SK-N-SH (cell line): Measurements from ENCODE around the gene PRLR. TPM values are rescaled to one million over a fixed set of nuclear protein-coding genes. Genes with fewer than 3 reads are reported as not detected.

ENCODE experiments used
- CTCF ChIA-PET: fragments of 300-600, 350-600 bp; formaldehyde crosslinking; extraction: SDS; loops from one replicate; lab custom pipeline; 2021; lab: Yijun Ruan, JAX
- POLR2A ChIA-PET: fragments of 350-600 bp; sonication (Branson Sonifier 250); formaldehyde crosslinking; extraction: SDS; loops from one replicate; lab custom pipeline; 2020; ENCODE audit warnings: antibody characterized with exemption, inconsistent platforms; lab: Yijun Ruan, JAX
- DNase-seq: peaks from one replicate; pipeline ENCODE4 v3.0.0; 2012
- H2AFZ ChIP-seq: fragments of 200-600 bp; sonication (generic); 2 replicates; pipeline ENCODE4 v1.8.1; 2016; ENCODE audit warnings: antibody characterized with exemption, mild to moderate bottlenecking, low read depth
- H3F3A ChIP-seq: fragments of 200-600 bp; sonication (generic); replicated peaks from 2 replicates; pipeline ENCODE3; 2016; ENCODE audit warnings: antibody characterized with exemption, mild to moderate bottlenecking; ENCODE audit not compliant: insufficient read depth
- H3K27ac ChIP-seq, 2 experiments: fragments of 200-500 bp in 1 of 2; fragments of 200-600 bp in 1 of 2; sonication (Bioruptor generic) in 1 of 2; sonication (generic), shearing (Covaris generic) in 1 of 2; 2 replicates each; pipeline versions ENCODE4 v1.5.1 to v1.6.1; 2014 to 2016; ENCODE audit warnings: low read depth in 2 of 2, inconsistent platforms in 1 of 2, low read length in 1 of 2, mild to moderate bottlenecking in 1 of 2, mixed read lengths in 1 of 2
- H3K27me3 ChIP-seq: fragments of 200-600 bp; sonication (generic), shearing (Covaris generic); 2 replicates; pipeline ENCODE4 v1.6.1; 2016; ENCODE audit warnings: mixed run types; ENCODE audit not compliant: insufficient read depth
- H3K36me3 ChIP-seq, 2 experiments: fragments of 200-500 bp in 1 of 2; fragments of 200-600 bp in 1 of 2; sonication (Bioruptor generic) in 1 of 2; sonication (generic) in 1 of 2; replicated peaks in 1 of 2; 2 replicates each; pipeline versions ENCODE3 to v1.5.1; 2014 to 2016; ENCODE audit warnings: low read length in 1 of 2, mild to moderate bottlenecking in 1 of 2; ENCODE audit not compliant: insufficient read depth in 2 of 2, control insufficient read depth in 1 of 2
- H3K4me1 ChIP-seq, 2 experiments: fragments of 200-500 bp in 1 of 2; fragments of 200-600 bp in 1 of 2; sonication (Bioruptor generic) in 1 of 2; sonication (generic), shearing (Covaris generic) in 1 of 2; 2 replicates each; pipeline versions ENCODE4 v1.5.1 to v1.6.1; 2014 to 2016; ENCODE audit warnings: low read depth in 1 of 2, low read length in 1 of 2, mixed run types in 1 of 2; ENCODE audit not compliant: insufficient read depth in 2 of 2, control insufficient read depth in 1 of 2
- H3K4me2 ChIP-seq: fragments of 200-600 bp; sonication (generic), shearing (Covaris generic); 2 replicates; pipeline ENCODE4 v1.6.1; 2017; ENCODE audit warnings: mixed run types
- H3K4me3 ChIP-seq, 2 experiments: fragments of 200-500 bp in 1 of 2; fragments of 200-600 bp in 1 of 2; sonication (Bioruptor generic) in 1 of 2; sonication (generic), shearing (Covaris generic) in 1 of 2; 2 replicates each; pipeline versions ENCODE4 v1.5.1 to v1.8.1; 2014 to 2016; ENCODE audit warnings: low read depth in 2 of 2, inconsistent platforms in 1 of 2, low read length in 1 of 2, mild to moderate bottlenecking in 1 of 2, mixed read lengths in 1 of 2, moderate library complexity in 1 of 2
- H3K79me2 ChIP-seq: fragments of 200-600 bp; sonication (generic); 2 replicates; pipeline ENCODE4 v1.8.1; 2017; ENCODE audit warnings: mild to moderate bottlenecking; ENCODE audit not compliant: insufficient read depth
- H3K9ac ChIP-seq: fragments of 200-600 bp; sonication (generic); 2 replicates; pipeline ENCODE4 v1.6.1; 2017; ENCODE audit warnings: mixed run types
- H3K9me2 ChIP-seq: fragments of 200-600 bp; sonication (generic); 2 replicates; pipeline ENCODE4 v1.6.1; 2017; ENCODE audit warnings: mixed run types
- H3K9me3 ChIP-seq: fragments of 200-600 bp; sonication (generic); 2 replicates; pipeline ENCODE4 v1.6.1; 2017; ENCODE audit warnings: mixed run types, mild to moderate bottlenecking, moderate library complexity
- H4K20me1 ChIP-seq: fragments of 200-600 bp; sonication (generic); 2 replicates; pipeline ENCODE4 v1.6.1; 2017; ENCODE audit warnings: mild to moderate bottlenecking, mixed run types; ENCODE audit not compliant: insufficient read depth
- FOSL2 ChIP-seq: IDR thresholded peaks from 2 replicates; pipeline ENCODE4 v1.4.0; 2012; ENCODE audit warnings: low read depth, mild to moderate bottlenecking, moderate library complexity, borderline replicate concordance
- GABPA ChIP-seq: IDR thresholded peaks from 2 replicates; pipeline ENCODE4 v1.4.0; 2012; ENCODE audit warnings: low read depth, mild to moderate bottlenecking
- GATA2 ChIP-seq: sonication (generic); formaldehyde crosslinking; IDR thresholded peaks from 2 replicates; pipeline ENCODE4 v1.5.0; 2020; ENCODE audit warnings: mild to moderate bottlenecking, missing genetic modification reagents
- NFIC ChIP-seq: IDR thresholded peaks from 2 replicates; pipeline ENCODE4 v1.4.0; 2012; ENCODE audit warnings: borderline replicate concordance
- NRF1 ChIP-seq: IDR thresholded peaks from 2 replicates; pipeline ENCODE4 v1.6.1; 2012; ENCODE audit warnings: low read depth, mild to moderate bottlenecking, low read length
- POLR2AphosphoS5 ChIP-seq: IDR thresholded peaks from 2 replicates; pipeline ENCODE4 v1.6.1; 2012; ENCODE audit warnings: low read depth, low read length
- WGBS: methylation state at CpG from one replicate; pipeline ENCODE4 v1.1.6; 2017; ENCODE audit warnings: low lambda C conversion rate; 5-methylcytosine and 5-hydroxymethylcytosine counted together
- polyA plus RNA-seq, 3 experiments: library from polyadenylated mRNA; depleted of rRNA; stranded (reverse); fragments of >200 nt; gene quantifications; 2 replicates each; pipeline ENCODE4 v1.2.3, GENCODE V29; 2012
- TF ChIP-seq, protein P1 (sequence below): fragments of 150-350 bp; IDR thresholded peaks from 2 replicates; pipeline ENCODE4 v1.6.1; 2017; ENCODE audit warnings: antibody characterized with exemption, low read length, low read depth, borderline replicate concordance
- TF ChIP-seq, protein P2 (sequence below): IDR thresholded peaks from 2 replicates; pipeline ENCODE4 v1.6.1; 2012; ENCODE audit warnings: mild to moderate bottlenecking, low read depth, low read length, moderate library complexity
- TF ChIP-seq, protein P3 (sequence below): fragments of 150-350 bp; IDR thresholded peaks from 2 replicates; pipeline ENCODE4 v1.6.1; 2016; ENCODE audit warnings: mild to moderate bottlenecking, low read depth, low read length
- TF ChIP-seq, protein P4 (sequence below): IDR thresholded peaks from 2 replicates; pipeline ENCODE4 v1.4.0; 2012; ENCODE audit warnings: low read depth, borderline replicate concordance
- TF ChIP-seq, protein P5 (sequence below): fragments of 200-600 bp; sonication (generic); IDR thresholded peaks from 2 replicates; pipeline ENCODE4 v1.6.1; 2017; ENCODE audit warnings: antibody characterized with exemption, mild to moderate bottlenecking, moderate library complexity
- TF ChIP-seq, protein P6 (sequence below): IDR thresholded peaks from 2 replicates; pipeline ENCODE4 v1.4.0; 2012; ENCODE audit warnings: low read depth, borderline replicate concordance

PRLR gene
- polyA plus RNA-seq, 1 of the 3 experiments (the other 2 are of a cell fraction): 0.13 TPM

DNA sequence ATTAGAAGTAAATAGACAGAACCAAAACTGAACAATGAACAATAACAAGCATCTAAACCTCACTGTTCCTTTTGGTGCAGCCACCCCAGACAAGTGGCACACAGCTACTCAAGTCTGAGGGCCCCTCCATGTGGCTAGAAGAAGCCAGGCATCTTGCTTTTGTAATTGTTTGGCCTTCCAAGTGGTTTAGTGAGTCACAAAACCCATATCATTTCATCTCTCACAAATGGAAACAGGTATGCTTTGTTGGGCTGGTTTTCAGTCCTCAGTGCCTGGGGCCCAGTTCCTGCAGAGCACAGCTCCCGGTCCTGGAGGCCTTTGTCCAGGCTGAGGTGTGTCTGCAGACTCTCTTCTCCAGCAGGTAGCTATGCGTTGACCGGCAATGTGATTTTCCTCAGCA lies 16.7 kb downstream of the PRLR start:
- no peaks in the 10 kb centered on the region for H4K20me1 ChIP-seq
- H3K4me3 ChIP-seq: no peak overlapping the region
- H3K27ac ChIP-seq: no peak overlapping the region
- H3K4me1 ChIP-seq: no peaks in the 10 kb centered on the region; a peak in 1 of 4 replicates
- H3K27me3 ChIP-seq: no peaks in the 10 kb centered on the region
- no peaks in the 10 kb centered on the region for H3K36me3 ChIP-seq
- no peak overlapping the region for H2AFZ ChIP-seq
- no peaks in the 10 kb centered on the region for H3K9me2 ChIP-seq
- H3K4me2 ChIP-seq: no peak overlapping the region
- no peak overlapping the region for H3K9ac ChIP-seq
- no peaks in the 10 kb centered on the region for H3K79me2 ChIP-seq
- ChIA-PET CTCF (interaction anchor here (1.0 to 1.9 kb wide), 2 partner anchors 11 to 223 kb away, joined by 3 to 6 read pairs; no protein-coding TSS in a partner anchor), POLR2A (no interaction called here)
- no peak for DNase-seq
- no peaks in the 10 kb centered on the region for H3K9me3 ChIP-seq
- 28% methylated on average over 3 of the region's 3 CpGs for WGBS
- H3F3A ChIP-seq: no peaks in the 10 kb centered on the region
- TF ChIP-seq, protein P1, sequence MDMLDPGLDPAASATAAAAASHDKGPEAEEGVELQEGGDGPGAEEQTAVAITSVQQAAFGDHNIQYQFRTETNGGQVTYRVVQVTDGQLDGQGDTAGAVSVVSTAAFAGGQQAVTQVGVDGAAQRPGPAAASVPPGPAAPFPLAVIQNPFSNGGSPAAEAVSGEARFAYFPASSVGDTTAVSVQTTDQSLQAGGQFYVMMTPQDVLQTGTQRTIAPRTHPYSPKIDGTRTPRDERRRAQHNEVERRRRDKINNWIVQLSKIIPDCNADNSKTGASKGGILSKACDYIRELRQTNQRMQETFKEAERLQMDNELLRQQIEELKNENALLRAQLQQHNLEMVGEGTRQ: no peak
- TF ChIP-seq GATA2 (CRISPR knock-in tag): no peak
- TF ChIP-seq, protein P2, sequence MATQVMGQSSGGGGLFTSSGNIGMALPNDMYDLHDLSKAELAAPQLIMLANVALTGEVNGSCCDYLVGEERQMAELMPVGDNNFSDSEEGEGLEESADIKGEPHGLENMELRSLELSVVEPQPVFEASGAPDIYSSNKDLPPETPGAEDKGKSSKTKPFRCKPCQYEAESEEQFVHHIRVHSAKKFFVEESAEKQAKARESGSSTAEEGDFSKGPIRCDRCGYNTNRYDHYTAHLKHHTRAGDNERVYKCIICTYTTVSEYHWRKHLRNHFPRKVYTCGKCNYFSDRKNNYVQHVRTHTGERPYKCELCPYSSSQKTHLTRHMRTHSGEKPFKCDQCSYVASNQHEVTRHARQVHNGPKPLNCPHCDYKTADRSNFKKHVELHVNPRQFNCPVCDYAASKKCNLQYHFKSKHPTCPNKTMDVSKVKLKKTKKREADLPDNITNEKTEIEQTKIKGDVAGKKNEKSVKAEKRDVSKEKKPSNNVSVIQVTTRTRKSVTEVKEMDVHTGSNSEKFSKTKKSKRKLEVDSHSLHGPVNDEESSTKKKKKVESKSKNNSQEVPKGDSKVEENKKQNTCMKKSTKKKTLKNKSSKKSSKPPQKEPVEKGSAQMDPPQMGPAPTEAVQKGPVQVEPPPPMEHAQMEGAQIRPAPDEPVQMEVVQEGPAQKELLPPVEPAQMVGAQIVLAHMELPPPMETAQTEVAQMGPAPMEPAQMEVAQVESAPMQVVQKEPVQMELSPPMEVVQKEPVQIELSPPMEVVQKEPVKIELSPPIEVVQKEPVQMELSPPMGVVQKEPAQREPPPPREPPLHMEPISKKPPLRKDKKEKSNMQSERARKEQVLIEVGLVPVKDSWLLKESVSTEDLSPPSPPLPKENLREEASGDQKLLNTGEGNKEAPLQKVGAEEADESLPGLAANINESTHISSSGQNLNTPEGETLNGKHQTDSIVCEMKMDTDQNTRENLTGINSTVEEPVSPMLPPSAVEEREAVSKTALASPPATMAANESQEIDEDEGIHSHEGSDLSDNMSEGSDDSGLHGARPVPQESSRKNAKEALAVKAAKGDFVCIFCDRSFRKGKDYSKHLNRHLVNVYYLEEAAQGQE: no peak
- TF ChIP-seq, protein P3, sequence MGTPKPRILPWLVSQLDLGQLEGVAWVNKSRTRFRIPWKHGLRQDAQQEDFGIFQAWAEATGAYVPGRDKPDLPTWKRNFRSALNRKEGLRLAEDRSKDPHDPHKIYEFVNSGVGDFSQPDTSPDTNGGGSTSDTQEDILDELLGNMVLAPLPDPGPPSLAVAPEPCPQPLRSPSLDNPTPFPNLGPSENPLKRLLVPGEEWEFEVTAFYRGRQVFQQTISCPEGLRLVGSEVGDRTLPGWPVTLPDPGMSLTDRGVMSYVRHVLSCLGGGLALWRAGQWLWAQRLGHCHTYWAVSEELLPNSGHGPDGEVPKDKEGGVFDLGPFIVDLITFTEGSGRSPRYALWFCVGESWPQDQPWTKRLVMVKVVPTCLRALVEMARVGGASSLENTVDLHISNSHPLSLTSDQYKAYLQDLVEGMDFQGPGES: no peak
- TF ChIP-seq, protein P4, sequence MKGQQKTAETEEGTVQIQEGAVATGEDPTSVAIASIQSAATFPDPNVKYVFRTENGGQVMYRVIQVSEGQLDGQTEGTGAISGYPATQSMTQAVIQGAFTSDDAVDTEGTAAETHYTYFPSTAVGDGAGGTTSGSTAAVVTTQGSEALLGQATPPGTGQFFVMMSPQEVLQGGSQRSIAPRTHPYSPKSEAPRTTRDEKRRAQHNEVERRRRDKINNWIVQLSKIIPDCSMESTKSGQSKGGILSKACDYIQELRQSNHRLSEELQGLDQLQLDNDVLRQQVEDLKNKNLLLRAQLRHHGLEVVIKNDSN: no peak
- TF ChIP-seq NRF1: no peak

DNA sequence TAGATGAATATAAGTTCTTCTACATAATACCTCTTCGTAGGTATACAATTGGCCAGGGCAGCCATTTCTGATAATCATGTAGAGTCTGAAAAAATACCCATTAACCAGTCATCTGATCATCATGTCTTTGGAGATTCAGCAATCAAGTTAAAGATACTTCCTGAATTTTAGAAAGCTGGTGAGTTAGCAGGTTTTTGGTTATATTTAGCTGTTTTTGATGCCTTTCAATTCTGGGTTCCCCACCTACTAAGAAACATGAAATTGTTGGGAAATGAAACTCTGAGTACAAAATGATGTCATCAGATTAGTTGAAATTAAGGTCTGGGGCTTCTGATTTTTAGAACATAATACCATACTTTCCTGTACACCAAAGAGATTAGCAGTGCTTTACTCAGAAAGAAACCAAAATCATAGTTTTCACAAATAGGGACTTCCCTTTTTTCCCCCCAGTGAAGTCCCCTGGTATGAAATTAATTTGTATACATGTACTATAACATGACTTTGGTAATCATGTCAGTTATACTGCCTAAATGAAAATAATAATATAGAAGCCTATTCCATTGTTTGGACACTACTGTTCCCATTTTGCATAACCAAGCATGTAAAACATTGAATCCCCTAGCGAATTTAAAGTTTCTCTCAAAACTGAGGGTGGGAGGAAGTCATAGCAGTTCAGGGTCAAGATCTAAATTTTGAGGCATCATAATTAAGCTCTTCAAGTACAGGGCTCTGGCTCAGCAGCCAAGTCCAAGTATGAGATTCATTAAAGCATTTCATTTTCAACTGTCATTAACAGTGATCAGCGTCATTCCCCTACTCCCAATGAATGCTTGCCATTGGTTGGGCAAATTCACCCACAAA lies 17.9 kb downstream of the PRLR start:
- no peaks in the 10 kb centered on the region for H3K36me3 ChIP-seq
- ChIA-PET POLR2A (no interaction called here), CTCF (interaction anchor here (0.9 to 1.9 kb wide), 3 partner anchors 9 to 225 kb away, joined by 3 to 6 read pairs (median 3); no protein-coding TSS in a partner anchor)
- H3K4me2 ChIP-seq: no peak overlapping the region
- no peaks in the 10 kb centered on the region for H3K9me3 ChIP-seq
- 28% methylated on average over 3 of the region's 3 CpGs for WGBS
- no peak overlapping the region for H3K9ac ChIP-seq
- H3K9me2 ChIP-seq: no peaks in the 10 kb centered on the region
- H3K27me3 ChIP-seq: no peaks in the 10 kb centered on the region
- H3K27ac ChIP-seq: no peak overlapping the region
- DNase-seq: no peak
- H4K20me1 ChIP-seq: no peaks in the 10 kb centered on the region
- no peaks in the 10 kb centered on the region; a peak in 1 of 4 replicates for H3K4me1 ChIP-seq
- H3F3A ChIP-seq: no peaks in the 10 kb centered on the region
- no peaks in the 10 kb centered on the region for H3K79me2 ChIP-seq
- H3K4me3 ChIP-seq: no peak overlapping the region
- H2AFZ ChIP-seq: no peak overlapping the region
- no peak for TF ChIP-seq GABPA
- TF ChIP-seq, protein P4: no peak
- TF ChIP-seq, protein P5, sequence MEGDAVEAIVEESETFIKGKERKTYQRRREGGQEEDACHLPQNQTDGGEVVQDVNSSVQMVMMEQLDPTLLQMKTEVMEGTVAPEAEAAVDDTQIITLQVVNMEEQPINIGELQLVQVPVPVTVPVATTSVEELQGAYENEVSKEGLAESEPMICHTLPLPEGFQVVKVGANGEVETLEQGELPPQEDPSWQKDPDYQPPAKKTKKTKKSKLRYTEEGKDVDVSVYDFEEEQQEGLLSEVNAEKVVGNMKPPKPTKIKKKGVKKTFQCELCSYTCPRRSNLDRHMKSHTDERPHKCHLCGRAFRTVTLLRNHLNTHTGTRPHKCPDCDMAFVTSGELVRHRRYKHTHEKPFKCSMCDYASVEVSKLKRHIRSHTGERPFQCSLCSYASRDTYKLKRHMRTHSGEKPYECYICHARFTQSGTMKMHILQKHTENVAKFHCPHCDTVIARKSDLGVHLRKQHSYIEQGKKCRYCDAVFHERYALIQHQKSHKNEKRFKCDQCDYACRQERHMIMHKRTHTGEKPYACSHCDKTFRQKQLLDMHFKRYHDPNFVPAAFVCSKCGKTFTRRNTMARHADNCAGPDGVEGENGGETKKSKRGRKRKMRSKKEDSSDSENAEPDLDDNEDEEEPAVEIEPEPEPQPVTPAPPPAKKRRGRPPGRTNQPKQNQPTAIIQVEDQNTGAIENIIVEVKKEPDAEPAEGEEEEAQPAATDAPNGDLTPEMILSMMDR: no peak
- no peak for TF ChIP-seq FOSL2
- TF ChIP-seq NFIC: no peak
- no peak for TF ChIP-seq NRF1
- TF ChIP-seq, protein P6, sequence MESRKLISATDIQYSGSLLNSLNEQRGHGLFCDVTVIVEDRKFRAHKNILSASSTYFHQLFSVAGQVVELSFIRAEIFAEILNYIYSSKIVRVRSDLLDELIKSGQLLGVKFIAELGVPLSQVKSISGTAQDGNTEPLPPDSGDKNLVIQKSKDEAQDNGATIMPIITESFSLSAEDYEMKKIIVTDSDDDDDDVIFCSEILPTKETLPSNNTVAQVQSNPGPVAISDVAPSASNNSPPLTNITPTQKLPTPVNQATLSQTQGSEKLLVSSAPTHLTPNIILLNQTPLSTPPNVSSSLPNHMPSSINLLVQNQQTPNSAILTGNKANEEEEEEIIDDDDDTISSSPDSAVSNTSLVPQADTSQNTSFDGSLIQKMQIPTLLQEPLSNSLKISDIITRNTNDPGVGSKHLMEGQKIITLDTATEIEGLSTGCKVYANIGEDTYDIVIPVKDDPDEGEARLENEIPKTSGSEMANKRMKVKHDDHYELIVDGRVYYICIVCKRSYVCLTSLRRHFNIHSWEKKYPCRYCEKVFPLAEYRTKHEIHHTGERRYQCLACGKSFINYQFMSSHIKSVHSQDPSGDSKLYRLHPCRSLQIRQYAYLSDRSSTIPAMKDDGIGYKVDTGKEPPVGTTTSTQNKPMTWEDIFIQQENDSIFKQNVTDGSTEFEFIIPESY: no peak
- no peak for TF ChIP-seq POLR2AphosphoS5
